Astrocyte (in vitro differentiated cells and primary cell): ENCODE data around the gene SAMHD1.

Experiments used
- CTCF ChIP-seq: IDR thresholded peaks from 2 replicates; pipeline ENCODE4 v1.5.1; 2011; ENCODE audit warnings: low read depth, mild to moderate bottlenecking, inconsistent platforms, low read length, moderate library complexity; ENCODE audit not compliant: insufficient read depth
- EZH2 ChIP-seq: IDR thresholded peaks from 2 replicates; pipeline ENCODE4 v1.6.1; 2012; ENCODE audit warnings: mild to moderate bottlenecking, low read length, inconsistent platforms; ENCODE audit not compliant: insufficient read depth

GRCh38 chr20:36967636-36968035 is 16.1 kb upstream of the SAMHD1 start:
- no peak for TF ChIP-seq CTCF
- TF ChIP-seq EZH2, result no peak
